ENCODE results near the gene LRCH1. TPM values are rescaled to one million over a fixed set of nuclear protein-coding genes. Genes with fewer than 3 reads are reported as not detected.

Gene LRCH1
- total RNA-seq, 1 donor from 2014 or later = 3.4 TPM

DNA sequence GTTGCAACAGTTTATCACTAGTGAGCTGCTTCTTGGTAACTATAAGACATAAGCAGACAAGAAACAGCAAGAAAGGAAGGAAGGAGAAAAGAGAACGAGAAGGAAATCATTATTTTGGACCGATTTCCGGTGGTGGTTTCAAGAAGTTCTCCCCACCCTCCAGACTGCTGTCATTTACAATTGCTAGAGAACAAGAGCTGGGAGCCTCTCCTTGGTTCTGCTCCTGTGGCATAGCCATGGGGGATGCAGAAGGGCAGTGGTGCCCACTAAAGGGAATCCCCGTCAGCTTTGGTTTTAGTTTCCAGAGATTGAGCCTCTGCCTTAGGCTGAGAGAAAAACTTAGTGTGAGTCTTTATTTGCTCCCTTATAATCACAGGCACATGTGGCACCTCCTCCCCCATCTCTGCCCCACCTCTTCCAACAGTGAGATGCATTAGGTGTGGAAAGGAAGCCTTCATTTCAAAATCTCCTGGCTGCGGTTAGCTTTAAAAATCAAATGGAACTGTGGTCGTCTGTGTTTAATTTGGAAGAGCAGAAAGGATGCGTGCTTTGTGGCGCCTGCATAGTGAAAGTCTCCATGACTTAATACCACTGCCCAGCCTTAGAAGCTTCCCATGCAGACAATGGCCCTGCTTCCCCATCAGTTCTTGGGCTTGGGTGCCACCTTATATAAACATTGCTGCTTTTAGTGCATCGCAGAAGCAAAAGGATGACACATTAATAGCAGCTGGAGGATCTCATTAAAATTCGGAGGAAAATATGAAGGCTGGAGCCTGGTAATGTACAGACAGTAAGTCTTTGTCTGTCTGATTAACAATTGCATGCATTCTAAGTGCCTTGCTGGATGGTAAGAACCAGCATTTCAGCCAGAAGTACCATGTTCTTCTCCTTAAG, 25.0 kb downstream of the LRCH1 start:
- no peak for FAIRE-seq
- no peak for DNase-seq (ENCODE audit: low read depth)
- Histone ChIP-seq H3K36me3 (ENCODE audit: control insufficient read depth, insufficient read depth, low read length) (peaks cover 2% of the 10 kb centered on the region), H3K27me3 (ENCODE audit: control insufficient read depth, insufficient read depth, low read length) (no peaks in the 10 kb centered on the region), H3K4me3 (ENCODE audit: low read depth, low read length) (no peak overlapping the region)
- TF ChIP-seq, protein P1, sequence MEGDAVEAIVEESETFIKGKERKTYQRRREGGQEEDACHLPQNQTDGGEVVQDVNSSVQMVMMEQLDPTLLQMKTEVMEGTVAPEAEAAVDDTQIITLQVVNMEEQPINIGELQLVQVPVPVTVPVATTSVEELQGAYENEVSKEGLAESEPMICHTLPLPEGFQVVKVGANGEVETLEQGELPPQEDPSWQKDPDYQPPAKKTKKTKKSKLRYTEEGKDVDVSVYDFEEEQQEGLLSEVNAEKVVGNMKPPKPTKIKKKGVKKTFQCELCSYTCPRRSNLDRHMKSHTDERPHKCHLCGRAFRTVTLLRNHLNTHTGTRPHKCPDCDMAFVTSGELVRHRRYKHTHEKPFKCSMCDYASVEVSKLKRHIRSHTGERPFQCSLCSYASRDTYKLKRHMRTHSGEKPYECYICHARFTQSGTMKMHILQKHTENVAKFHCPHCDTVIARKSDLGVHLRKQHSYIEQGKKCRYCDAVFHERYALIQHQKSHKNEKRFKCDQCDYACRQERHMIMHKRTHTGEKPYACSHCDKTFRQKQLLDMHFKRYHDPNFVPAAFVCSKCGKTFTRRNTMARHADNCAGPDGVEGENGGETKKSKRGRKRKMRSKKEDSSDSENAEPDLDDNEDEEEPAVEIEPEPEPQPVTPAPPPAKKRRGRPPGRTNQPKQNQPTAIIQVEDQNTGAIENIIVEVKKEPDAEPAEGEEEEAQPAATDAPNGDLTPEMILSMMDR (IDR thresholded peaks at IDR 0.05; ENCODE audit: insufficient read depth, low read length, severe bottlenecking) = no peak

DNA sequence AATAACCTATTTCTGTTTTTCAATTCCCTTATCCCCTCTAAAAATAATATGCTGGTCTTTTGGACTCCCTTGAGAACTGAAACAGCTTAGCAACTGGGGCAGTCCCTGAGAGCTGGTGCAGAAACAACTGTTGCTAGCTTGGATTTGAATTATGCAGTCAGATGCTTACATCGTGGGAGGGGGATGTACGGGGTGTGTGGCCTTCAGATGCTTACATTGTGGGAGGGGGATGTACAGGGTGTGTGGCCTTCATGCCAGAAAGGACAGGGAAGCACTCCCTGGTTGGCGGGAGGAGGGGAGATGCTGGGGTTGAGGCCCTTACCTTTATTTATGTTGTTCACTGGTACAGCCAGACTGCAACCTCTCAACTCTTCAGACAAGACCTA, 25.6 kb downstream of the LRCH1 start:
- DNase-seq (ENCODE audit: low read depth) (no peak), FAIRE-seq (no peak)
- TF ChIP-seq, protein P1 (IDR thresholded peaks at IDR 0.05; ENCODE audit: insufficient read depth, low read length, severe bottlenecking) = no peak
- Histone ChIP-seq H3K27me3 (ENCODE audit: control insufficient read depth, insufficient read depth, low read length) (no peaks in the 10 kb centered on the region), H3K36me3 (ENCODE audit: control insufficient read depth, insufficient read depth, low read length) (peaks cover 2% of the 10 kb centered on the region), H3K4me3 (ENCODE audit: low read depth, low read length) (no peak overlapping the region)

DNA sequence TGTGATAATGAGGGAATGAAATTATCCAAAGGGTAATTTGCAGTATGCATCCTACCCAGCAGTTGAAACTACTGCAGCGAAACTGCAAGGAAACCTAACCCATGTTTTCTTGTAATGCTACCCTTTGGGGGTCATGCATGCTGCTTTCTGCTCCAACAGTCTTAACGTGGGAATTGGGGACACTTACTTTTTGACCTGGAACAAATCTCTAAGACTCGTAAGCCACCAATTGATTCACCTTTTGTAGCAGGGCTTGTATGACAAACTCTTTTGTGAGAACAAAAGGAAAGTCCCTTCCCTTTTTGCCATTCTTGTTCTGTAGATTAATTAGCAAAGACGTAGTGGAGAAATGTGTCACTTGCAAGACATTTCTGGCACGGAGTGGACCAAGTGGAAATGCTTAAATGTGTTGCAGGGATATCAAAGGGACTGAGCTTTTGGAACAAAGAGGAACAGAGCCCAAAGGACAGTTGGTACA, 27.4 kb downstream of the LRCH1 start:
- TF ChIP-seq, protein P1 (IDR thresholded peaks at IDR 0.05; ENCODE audit: insufficient read depth, low read length, severe bottlenecking) = no peak
- no peak overlapping the region for H3K4me3 ChIP-seq (ENCODE audit: low read depth, low read length)
- peaks cover 2% of the 10 kb centered on the region for H3K36me3 ChIP-seq (ENCODE audit: control insufficient read depth, insufficient read depth, low read length)
- DNase-seq (ENCODE audit: low read depth) = no peak
- no peaks in the 10 kb centered on the region for H3K27me3 ChIP-seq (ENCODE audit: control insufficient read depth, insufficient read depth, low read length)
- FAIRE-seq = no peak

DNA sequence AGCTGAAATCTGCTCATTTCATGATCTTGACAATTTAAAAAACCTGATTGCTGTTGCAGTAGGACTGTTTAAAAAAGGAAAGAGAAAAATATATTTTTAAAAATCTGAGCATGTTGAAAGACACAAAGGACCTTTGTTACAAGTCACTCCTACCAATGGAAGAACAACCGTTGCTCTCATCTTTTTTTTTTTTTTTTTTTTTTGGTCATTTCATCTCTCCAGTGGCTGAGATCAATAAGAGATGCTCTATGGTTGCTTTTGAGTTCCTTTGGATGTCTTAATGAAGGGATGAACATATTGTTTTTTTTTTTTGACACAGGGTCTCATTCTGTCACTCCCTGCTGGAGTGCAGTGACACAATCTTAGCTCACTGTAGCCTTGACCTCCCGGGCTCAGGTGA, 29.2 kb downstream of the LRCH1 start:
- FAIRE-seq (no peak), DNase-seq (ENCODE audit: low read depth) (no peak)
- TF ChIP-seq, protein P1 (IDR thresholded peaks at IDR 0.05; ENCODE audit: insufficient read depth, low read length, severe bottlenecking) = no peak
- Histone ChIP-seq H3K36me3 (ENCODE audit: control insufficient read depth, insufficient read depth, low read length) (peaks cover 2% of the 10 kb centered on the region), H3K27me3 (ENCODE audit: control insufficient read depth, insufficient read depth, low read length) (no peaks in the 10 kb centered on the region), H3K4me3 (ENCODE audit: low read depth, low read length) (no peak overlapping the region)

DNA sequence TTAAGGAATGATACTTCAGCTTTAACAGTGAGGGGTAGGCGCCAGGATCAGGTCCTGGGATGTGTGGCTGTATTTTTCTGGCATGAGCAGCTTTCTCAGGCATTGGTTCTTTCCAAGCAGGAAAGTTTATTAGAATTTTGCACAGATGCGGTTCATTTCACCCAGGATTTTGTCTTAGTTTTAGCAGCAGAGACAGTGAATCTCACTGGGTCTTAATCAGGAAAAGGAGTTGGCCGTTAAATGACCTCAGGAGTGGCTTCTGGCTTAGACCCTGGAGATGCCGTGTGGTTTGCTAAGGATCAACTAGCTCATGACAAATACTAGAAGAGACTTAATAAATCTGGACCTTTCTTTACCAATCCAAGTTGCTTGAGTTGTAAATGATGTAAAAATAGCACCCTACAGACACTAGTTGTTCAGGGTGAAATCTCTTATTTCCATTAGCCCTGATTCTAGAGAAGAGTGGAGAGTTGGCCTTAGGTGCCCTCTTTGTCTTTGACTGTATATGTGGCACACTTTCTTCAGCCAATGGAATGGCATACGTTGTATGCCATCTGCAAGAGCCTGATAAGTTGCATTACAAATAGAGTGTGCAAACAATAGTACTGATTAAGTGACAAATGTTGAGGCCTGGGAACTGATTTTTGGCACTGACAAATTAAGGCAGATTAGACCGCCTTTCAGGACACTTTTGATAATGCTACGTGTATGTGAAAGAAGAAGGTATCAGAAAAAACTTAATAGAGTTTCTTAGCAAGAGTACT, 34.0 kb downstream of the LRCH1 start:
- no peaks in the 10 kb centered on the region for H3K27me3 ChIP-seq (ENCODE audit: control insufficient read depth, insufficient read depth, low read length)

More for the DNA sequence above, 34.0 kb downstream of the LRCH1 start:
- FAIRE-seq = no peak
- Histone ChIP-seq H3K4me3 (ENCODE audit: low read depth, low read length) (no peak overlapping the region), H3K36me3 (ENCODE audit: control insufficient read depth, insufficient read depth, low read length) (no peaks in the 10 kb centered on the region)
- TF ChIP-seq, protein P1 (IDR thresholded peaks at IDR 0.05; ENCODE audit: insufficient read depth, low read length, severe bottlenecking) = no peak
- DNase-seq (ENCODE audit: low read depth) = no peak

All from bronchial epithelial cell (primary cell).